Nephron (organoid): ENCODE data around the gene FSTL4.

Experiments
- H3K27ac Mint-ChIP-seq, 3 experiments: 2 replicates each; pipeline ENCODE4 v1.8.0; 2020; ENCODE audit warnings: mixed read lengths in 3 of 3, mild to moderate bottlenecking in 2 of 3, moderate library complexity in 1 of 3
- H3K27me3 Mint-ChIP-seq: 2 replicates; pipeline ENCODE4 v1.8.0; 2021; ENCODE audit warnings: low read depth, mild to moderate bottlenecking, moderate library complexity, mixed read lengths
- H3K36me3 Mint-ChIP-seq: 2 replicates; pipeline ENCODE4 v1.8.0; 2020; ENCODE audit warnings: low read depth, mixed read lengths
- H3K4me1 Mint-ChIP-seq: 2 replicates; pipeline ENCODE4 v1.8.0; 2020; ENCODE audit warnings: mixed read lengths
- H3K4me3 Mint-ChIP-seq, 3 experiments: 2 replicates each; pipeline ENCODE4 v1.8.0; 2020; ENCODE audit warnings: mild to moderate bottlenecking in 3 of 3, mixed read lengths in 3 of 3, moderate library complexity in 2 of 3
- H3K9me3 Mint-ChIP-seq: 2 replicates; pipeline ENCODE4 v1.8.0; 2020; ENCODE audit warnings: mixed read lengths
- CTCF ChIP-seq, 3 experiments: fragments of 200-600 bp; sonication (generic); IDR thresholded peaks; one replicate each; pipeline ENCODE4 v1.5.0; 2021; ENCODE audit warnings: antibody characterized with exemption in 3 of 3; ENCODE audit not compliant: unreplicated experiment in 3 of 3

FSTL4 gene

GRCh38 chr5:133205649-133206048 lies 406.7 kb downstream of the FSTL4 start:
- Mint-ChIP-seq H3K9me3 (no peaks in the 10 kb centered on the region), H3K27ac (no peak overlapping the region), H3K4me3 (no peak overlapping the region), H3K36me3 (no peaks in the 10 kb centered on the region), H3K4me1 (peaks cover 5% of the 10 kb centered on the region), H3K27me3 (no peaks in the 10 kb centered on the region)
- no peak for TF ChIP-seq CTCF (IDR thresholded peaks at IDR 0.05; ENCODE audit: unreplicated experiment in 3 of 3)

GRCh38 chr5:133205204-133205603 lies 407.1 kb downstream of the FSTL4 start:
- Mint-ChIP-seq H3K27ac (no peak overlapping the region), H3K4me3 (no peak overlapping the region), H3K9me3 (no peaks in the 10 kb centered on the region), H3K27me3 (peaks cover 2% of the 10 kb centered on the region), H3K36me3 (no peaks in the 10 kb centered on the region), H3K4me1 (peaks cover 5% of the 10 kb centered on the region)
- no peak for TF ChIP-seq CTCF (IDR thresholded peaks at IDR 0.05; ENCODE audit: unreplicated experiment in 3 of 3)

- TF ChIP-seq CTCF (IDR thresholded peaks at IDR 0.05; ENCODE audit: unreplicated experiment in 3 of 3), result no peak
- Mint-ChIP-seq H3K36me3 (no peaks in the 10 kb centered on the region), H3K27ac (no peak overlapping the region), H3K9me3 (no peaks in the 10 kb centered on the region), H3K4me1 (peaks cover 12% of the 10 kb centered on the region), H3K27me3 (peaks cover 6% of the 10 kb centered on the region), H3K4me3 (no peak overlapping the region)
These were observed 408.7 kb downstream of the FSTL4 start for GRCh38 chr5:133203317-133204305.

- no peak for TF ChIP-seq CTCF (IDR thresholded peaks at IDR 0.05; ENCODE audit: unreplicated experiment in 3 of 3)
- H3K4me3 Mint-ChIP-seq, result no peak overlapping the region
These were observed 410.2 kb downstream of the FSTL4 start for GRCh38 chr5:133202066-133202665.

GRCh38 chr5:133201310-133201709 lies 411.0 kb downstream of the FSTL4 start:
- Mint-ChIP-seq H3K27ac (no peak overlapping the region), H3K36me3 (no peaks in the 10 kb centered on the region), H3K27me3 (peaks cover 6% of the 10 kb centered on the region), H3K9me3 (no peaks in the 10 kb centered on the region), H3K4me1 (peaks cover 23% of the 10 kb centered on the region), H3K4me3 (no peak overlapping the region)
- TF ChIP-seq CTCF (IDR thresholded peaks at IDR 0.05; ENCODE audit: unreplicated experiment in 3 of 3), result no peak

More at GRCh38 chr5:133202066-133202665, 410.2 kb downstream of the FSTL4 start:
- Mint-ChIP-seq H3K9me3 (no peaks in the 10 kb centered on the region), H3K27ac (no peak overlapping the region), H3K36me3 (no peaks in the 10 kb centered on the region), H3K27me3 (peaks cover 6% of the 10 kb centered on the region), H3K4me1 (peaks cover 16% of the 10 kb centered on the region)
